Activated CD4-positive, CD25-positive, alpha-beta regulatory T cell (primary cell): ENCODE results near the gene KLHDC8A.

Source experiments
- DNase-seq, 4 experiments: peaks; one replicate each; lab custom pipeline; 2025; lab: John Stamatoyannopoulos, UW

The KLHDC8A gene

DNA sequence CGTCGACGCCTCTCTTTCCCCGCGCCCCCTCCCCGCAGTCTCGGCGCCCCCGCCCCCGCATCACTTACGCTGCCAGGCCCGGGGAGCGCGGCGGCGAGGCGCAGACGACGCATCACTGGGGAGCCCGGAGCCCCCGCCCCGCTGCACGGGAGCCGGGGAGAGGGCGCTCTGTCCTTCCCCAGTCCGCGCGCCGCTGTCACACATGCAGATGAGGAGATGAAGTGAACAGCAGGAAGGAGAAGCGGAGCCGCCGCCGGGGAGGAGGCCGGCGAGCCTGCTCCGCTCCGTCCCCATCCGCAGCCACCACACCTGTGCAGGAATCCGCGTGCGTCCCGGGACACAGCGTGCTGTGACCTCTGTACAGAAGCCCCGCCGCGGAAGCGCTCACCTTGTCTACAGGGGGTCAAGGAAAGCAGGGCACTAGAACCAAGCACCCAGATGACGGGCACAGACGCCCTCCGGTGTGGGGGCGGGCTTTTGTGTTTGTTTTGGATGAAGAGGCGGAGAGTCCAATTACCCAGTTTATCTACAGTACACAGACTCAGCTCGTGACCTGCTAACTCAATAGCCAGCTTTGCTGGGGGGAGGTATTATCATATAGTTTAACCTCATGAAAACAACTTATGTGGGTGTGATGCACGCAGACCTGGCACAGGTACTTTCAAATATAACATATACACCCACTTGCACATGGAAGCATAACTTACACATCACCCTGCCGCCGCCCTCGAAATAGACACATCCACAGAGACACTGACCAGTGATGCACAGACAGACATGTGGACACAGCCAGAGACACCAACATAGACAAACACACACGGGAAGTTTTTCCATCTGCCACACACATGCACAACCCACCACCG is 12.4 kb downstream of the KLHDC8A start:
- DNase-seq, result peak in 2 of 4 experiments; percentile 11 to 13

DNA sequence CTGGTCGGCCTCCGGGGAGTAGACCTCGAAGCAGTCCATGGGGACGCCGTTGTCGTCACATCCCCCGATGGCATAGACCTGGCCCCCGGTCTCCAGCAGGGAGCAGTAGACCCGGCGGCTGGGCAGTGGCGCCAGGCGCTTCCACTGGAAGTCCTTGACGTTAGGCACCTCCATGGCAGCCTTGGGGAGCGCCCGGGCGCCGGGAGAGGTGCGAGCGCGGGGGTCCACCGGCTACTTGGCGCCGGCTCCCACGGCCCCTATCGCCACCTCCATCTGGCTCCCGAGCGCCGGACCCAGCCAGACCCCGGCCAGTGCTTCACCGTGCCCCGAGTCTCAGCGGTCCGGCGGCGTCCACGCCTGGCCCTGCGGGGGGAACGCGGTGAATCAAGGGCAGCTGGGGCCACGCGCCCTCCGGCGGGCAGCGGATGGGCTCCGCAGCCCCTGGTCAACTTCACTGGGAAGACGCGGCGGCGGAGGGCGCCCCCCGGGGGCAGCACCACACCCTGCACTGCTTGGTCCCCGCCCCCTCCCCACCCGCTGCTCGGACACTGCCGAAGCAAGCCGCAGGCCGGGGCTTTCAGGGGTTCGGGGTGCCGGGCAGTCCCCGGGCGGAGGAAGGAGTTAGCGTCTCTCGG is 13.2 kb downstream of the KLHDC8A start:
- DNase-seq, result no peak

DNA sequence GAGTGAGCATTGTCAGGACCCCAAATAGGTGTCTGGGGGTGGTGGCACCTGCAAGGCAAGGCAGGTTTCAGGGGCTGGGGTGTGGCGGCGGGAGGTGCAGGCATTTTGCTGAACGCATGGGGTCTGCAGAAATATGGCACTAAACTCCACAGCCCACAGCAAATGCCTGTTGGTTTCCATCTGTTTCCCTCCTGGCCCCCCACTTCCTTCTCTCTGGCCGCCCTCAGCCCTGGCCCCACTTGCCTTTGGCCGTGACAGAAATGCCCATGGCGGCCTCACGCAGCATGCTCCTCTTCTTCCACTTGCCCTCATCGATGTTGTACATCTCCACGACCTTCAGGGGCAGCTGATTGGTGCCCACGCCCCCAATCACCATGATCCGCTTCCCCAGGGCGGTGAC is 13.7 kb downstream of the KLHDC8A start:
- no peak for DNase-seq

DNA sequence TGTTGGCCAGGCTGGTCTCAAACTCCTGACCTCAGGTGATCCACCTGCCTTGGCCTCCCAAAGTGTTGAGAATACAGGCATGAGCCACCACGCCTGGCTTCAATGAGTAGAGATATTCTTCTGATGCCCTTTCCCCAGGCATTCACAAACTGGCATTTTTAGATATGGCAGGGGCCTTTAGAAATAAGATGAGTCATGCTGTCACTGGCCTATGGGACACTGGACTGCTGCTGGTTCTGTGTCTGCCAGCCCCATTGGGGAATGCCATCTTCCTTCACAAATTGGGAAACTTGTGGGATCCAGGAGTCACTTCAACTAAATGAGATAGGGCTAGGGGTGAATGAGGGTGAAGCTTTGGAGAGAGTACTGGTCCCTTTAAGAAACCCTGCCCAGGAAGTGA is 16.0 kb downstream of the KLHDC8A start:
- DNase-seq, result no peak

DNA sequence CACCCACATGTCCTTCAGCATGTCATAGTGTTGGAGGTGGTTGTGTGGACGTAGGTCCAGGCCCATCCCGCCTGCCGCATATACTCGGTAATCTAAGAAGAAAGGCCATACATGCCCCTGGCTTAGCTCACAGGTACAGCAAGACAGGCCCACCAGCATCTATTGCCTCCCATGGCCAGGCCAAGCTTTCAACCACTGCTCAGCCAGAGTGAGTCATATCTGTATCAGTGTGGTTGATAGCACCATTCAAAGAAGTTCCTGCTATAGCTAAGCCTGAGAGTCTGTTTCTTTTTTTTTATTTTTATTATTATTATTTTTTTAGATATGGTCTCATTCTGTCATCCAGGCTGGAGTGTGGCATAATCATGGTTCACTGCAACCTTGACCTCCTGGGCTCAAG is 17.0 kb downstream of the KLHDC8A start:
- DNase-seq, result no peak

DNA sequence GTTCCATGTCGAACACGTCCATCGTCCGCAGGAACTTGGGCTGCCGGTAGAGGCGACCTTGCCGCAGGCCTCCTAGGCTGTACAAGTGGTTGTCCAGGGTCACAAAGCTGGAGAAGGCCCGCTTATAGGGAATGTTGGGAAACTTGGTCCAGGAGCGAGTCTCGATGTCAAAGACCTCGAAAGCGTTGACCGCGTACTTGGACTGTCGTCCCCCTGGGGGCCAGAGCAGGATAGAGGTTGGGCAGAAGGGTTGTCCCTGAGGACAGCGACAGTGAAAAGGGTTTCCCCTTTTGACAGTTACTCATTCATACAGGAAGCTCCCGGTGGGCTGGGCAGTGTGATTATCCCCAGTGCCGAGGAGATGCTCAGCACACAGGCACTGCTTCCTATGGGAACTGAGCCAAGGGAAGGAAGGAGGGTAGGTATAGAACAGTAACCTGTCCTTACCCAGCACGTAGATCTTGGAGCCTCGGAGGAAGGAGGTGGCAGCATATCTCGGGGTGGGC is 17.5 kb downstream of the KLHDC8A start:
- DNase-seq, result no peak

DNA sequence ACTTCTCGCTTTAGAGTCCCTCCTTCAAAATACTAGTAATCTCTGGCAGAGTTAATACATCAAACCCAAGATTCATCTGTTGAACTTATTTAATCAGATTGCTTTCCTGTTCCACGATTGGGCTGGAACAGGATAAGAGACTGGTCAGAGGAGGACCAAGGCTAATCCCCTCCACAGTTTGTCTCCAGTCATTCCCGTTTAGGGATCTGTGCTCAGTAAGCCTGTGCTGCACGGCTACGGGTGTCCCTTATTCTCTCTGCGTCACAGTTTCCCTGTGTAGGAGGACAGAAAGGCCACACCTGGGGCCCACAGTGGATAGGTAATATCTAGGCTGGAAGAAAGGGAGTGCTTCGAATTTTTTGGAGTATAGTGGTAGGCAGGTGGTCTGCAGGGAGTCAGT is 18.7 kb downstream of the KLHDC8A start:
- no peak for DNase-seq

DNA sequence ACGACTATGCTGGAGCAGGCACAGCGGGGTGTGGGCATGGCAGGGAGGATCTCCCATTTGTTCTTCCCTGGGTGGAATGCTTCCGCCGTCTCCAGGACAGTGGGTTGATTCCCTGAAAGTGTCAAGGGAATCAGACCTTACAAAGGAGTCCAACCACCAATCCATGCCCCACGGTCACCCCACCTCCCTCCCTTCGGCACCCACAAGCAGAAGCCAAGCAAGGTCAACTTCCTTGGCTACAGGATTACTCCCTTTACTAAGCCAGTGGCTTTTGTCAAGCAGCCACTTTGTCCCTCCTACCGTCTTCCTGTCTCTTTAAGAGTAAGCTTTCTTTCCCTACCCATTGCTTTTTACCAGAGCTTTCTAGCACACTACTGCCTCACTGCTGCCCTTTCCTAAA is 19.2 kb downstream of the KLHDC8A start:
- DNase-seq, result no peak

DNA sequence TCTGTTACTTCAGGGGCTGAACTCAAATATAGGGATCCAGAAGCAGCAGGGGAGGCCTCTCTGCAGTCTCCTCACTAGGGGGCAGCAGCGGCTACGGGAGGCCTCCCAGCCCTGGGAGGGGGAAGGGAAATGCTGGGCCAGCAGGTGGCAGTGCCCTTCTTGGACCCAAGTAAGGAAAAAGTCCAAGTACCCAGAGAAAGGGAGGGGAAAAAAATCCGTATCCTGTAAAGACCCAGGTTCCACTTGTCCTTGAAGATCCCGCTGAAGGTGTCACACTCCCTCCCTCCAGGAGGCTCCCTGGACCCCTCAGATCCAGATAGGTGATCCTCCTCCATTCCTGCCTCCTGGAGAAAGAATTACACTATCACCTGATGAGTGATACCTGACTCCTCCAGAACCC is 21.0 kb downstream of the KLHDC8A start:
- peak; percentile 53 to 67 (median 64) for DNase-seq

DNA sequence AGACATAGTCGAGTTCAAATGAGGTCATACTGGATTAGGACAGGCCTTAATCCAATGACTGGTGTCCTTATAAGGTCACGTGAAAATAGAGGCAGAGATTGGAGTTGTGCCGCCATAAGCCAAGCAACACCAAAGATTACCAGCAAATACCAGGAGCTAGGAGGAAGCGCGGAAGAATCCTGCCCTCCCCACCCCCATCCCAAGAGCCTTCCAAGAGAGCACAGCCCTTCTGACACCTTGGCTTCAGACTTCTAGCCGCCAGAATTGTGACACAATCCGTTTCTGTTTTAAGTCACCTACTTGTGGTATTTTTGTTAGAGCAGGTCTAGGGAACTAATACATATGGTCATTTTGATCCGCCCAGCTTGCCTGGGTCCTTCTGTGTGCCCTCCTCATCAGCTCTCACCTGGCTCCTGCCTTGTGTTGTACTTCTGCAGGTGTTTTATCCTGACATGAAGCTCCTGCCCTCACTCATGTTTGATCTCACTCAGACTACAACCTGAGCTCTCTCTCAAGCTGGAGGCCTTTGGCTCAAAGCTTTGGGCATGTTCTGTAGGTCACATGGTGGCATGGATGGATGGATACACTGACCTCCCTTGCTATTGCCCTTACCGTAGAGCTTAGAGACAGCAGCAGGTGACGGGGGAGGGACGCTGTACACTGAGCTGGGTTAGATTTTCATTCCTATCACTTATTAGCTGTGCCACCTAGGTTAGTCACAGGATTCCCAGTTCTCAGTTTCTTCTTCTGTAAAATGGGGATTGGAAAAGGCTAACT is 24.5 kb downstream of the KLHDC8A start:
- DNase-seq, result no peak

DNA sequence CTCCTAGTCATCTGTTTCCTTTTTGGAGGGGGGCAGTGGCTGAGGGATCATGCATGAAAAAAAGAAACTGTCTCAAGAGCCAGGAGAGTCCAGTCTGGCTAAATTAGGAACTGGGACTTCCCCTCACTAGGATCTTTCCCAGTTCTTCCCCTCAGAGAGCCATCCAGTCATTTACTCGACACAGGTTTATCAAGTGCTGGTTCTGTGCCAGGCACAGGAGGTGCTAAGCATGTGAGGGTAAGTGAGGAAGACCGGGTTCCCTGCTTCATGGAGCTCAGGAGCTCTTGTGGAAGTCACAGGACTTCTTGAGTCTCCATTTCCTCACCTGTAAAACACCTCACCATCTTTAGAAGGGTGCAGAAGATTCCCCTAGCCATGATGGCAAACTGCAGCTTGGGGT is 26.6 kb downstream of the KLHDC8A start:
- DNase-seq, result no peak

DNA sequence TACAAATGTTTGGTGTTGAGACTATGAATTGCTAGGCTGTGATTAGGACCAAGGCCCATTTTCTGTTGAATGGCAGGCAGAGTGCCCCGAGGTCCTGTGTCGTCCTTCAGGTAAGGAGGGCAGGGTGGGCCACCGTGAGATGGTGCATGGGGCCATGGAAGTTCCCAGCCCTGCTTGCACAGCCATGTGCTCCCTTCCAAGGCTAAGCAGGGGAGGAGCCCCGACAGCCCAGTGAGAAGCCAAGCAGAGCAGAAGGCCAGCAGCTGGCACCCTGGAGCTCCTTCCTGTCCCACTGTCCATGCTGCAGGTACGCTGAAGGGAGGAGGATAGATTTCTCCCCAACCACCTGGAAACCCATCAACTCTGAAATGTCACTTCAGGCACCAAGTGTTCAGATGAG is 27.0 kb downstream of the KLHDC8A start:
- no peak for DNase-seq

DNA sequence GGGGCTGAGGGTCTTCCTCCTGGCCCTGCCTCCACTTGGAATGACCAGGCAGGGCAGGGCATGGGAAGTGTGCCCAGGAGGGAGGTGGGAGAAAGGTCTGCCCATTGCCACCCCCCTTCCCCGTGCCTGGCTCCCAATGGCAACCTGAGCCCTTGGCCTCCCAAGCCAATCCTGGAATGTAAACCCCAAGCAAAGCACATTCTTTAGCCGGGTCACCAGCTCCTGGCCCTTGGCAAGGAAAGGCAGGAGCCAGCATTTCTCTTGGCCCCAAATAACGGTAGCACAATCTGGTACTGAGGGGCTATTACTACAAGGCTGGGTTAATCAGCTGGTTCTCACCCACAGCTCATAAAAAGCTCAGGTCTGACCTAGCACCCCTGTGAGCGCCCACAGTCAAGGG is 28.2 kb downstream of the KLHDC8A start:
- DNase-seq, result no peak

DNA sequence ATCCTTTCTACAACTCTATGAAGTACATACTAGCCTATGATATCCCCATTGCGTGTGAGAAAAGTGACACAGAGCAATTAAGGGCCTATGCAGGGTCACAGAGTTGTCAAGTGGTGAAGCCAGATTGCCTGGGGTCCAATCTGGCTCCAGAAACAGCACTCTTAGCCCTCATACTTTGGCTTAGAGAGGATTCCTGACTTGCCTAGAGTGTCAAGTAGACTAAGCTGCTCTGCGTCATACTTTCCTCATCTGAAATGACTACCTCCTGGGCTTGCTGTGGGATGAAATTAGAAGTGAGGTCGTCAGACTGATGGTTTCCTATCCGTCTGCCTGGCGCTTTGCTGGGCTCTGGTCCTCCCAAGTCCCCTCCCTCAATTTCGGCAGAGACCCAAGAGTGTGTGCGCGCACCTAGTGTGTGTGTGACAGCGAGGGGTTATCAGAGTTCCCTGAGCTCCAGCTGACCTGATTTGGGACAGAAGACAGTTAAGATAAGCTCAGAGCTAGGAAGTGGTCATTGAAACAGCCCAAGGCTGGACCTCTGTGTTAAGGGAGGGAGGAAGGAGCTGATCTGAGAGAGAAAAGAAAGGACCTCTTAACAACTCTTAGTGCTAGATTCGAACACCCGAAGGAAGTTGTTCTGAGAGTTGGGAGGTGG is 29.8 kb downstream of the KLHDC8A start:
- DNase-seq, result no peak

DNA sequence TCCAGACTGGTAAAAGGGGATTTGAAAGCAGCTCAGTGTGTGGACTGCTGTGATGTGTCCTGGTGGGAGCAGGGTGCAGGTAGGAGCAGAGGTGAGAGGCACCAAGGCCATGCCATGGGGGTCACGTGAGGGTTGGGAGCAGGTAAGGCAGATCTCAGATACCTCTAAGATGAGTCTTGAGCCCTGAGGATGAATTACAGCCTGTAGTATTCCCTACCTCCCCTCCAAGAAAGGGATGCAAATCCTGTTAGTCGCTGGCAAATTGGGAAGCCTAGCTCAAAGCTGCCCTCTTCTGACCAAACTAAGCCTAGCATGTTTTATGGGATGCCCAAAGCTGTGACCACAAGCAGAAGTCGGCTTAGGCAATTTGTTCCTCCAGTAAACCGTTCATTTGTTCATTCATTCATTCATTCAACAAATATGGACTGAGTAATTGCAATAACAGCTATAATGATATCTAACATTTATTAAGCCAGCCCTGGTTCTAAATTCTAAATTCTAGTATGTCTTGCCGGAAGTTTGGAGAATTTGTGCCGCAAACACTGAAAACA is 31.3 kb downstream of the KLHDC8A start:
- peak; percentile 10 to 24 (median 21) for DNase-seq

DNA sequence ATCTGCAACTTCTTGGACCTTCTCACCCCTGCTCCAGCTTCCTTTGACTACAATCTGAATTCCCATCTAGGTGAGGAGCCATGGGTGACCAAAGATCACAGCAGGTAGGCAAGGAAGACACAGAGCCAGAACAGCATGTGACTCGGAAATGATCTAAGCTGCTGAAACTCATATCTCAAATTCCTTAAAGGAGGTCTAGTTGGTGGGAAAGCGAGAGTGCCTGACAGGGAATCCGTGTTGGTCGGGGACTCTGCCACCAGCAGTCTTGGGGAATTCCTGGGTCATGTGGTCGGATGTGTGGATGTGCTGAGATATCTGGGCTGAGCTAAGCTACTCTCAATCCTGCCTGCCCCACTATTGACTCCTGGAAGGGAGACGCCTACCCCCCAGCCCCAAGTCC is 31.9 kb downstream of the KLHDC8A start:
- DNase-seq, result no peak

DNA sequence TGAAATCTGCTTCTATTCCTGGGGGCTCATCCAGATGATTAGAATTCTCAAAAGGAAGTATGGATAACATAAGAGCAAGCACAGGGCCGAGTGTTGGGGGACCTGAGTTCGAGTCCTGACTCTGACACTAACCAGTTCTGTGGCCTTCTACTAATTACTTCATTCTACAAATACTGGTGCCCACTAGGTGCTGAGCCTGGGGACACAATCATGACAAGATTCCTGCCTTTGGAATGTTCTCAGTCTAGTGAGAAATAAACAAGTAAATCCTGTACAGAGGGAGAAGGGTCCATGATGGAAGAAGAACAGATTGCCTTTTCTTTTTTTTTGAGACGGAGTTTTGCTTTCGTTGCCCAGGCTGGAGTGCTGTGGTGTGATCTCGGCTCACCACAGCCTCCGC is 32.9 kb downstream of the KLHDC8A start:
- DNase-seq, result no peak

DNA sequence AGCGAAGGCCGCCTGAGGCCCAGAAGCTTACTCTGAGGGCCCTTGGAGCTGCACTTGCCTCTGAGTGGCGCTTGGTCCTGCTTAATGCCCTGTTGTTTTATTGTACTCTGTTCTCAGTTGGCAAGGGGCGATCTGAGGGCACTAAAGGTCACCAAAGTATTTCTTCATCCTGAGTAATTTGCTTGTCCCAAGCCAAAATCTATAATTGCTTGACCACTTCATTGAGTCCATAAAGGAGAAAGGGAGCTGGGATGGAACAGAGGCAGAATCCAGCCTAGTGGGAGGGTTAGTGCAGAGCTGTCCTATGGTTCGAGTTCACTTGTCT is 34.8 kb downstream of the KLHDC8A start:
- DNase-seq, result no peak

DNA sequence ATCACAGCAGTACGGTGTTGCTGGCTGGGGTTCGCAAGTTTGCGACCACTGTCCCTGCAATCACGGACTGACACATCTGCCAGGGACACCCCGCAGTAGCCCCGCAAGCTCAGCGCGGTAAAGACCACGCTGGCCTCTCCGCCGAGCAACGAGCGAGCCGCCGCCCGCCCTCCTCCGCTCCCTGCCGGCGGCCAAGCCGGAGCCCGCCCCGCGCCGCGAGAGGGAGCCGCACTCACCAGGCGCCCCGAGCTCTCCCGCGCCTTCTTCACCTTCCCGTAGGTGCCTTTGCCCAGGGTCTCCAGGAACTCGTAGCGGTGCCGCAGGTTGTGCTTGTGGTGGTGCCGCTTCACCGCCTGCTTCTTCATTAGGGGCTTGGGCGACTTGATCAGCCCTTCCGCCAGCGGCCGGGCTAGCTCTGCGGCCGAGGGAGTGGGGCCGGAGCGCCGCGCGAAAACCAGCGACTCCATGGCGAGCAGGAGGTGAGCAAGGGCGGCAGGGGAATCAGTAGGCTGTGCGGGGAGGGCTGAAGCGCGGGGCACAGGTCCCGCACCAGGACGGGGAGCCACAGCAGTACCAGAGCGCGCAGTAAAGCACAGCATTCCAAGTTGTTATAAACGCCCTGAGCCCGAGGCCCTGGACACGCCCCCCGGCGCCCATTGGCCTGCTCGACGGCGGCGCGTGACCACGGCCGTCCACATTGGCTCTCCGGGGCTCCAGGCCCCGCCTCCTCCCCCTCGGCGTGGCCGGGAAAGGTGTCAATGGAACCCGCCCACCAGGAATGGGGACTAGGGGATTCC is 35.4 kb downstream of the KLHDC8A start, which contains the start of gene NUAK2:
Gene NUAK2, minus strand, starts transcription at position 584 of the 797 bp plus-strand sequence. Its CDS starts 117 bp downstream, at position 467.
- DNase-seq, result peak; percentile 52 to 78 (median 62)

DNA sequence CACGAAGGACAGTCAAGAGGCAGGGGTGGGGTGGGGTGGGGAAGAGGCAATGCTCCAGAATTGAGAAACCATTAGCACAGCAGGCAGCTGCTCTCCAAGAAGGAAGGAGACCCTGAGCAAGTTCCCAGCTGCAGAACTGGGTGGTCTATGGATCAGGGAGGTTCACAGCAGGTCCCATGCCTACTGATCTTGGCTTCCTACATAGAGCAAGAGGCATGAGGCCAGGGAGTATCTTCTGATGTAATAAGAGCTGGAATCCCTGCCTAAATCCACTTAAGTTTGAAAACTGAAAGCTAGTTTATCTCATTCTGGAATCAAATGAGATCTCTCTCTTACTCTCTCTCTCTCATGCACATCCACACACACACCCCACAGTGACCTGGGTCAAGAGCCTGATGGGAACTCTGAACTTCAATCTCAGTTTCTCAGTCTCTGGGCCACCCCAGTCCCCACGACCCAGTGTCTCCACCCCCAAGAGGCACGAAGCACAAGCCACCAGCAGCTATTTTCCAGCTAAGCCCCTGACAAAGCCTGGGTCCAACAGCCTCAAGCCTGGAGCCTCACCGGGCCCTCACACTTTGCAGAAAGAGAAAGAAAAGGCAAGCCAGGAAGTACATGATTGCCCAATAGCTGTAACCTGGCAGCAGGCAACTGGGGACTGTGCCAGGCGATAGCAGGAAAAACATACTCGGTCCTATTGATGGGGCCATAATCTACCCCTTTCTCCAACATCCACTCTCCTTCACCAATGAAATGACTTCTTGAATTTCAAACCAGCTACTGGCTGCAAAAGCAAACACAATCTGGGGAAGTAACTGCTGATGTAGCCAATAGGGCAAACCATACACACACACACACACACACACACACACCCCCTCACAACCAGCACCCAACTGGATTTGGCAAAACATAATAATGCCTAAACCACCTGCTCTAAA is 37.4 kb downstream of the KLHDC8A start:
- no peak for DNase-seq
